IMR-90 (cell line): ENCODE measurements around the gene TSACC.

Experiments used
- CEBPB ChIP-seq: IDR thresholded peaks from 2 replicates; pipeline ENCODE4 v1.6.1; 2012; ENCODE audit warnings: low read depth, low read length, improper control_type of control experiment
- CTCF ChIP-seq: conservative IDR thresholded peaks from 2 replicates; pipeline ENCODE4 v1.5.1; 2012; ENCODE audit warnings: mild to moderate bottlenecking, low read depth, low read length, improper control_type of control experiment
- ELK1 ChIP-seq: fragments of 150-350 bp; IDR thresholded peaks from 2 replicates; pipeline ENCODE4 v1.6.1; 2016; ENCODE audit warnings: low read depth, mild to moderate bottlenecking, low read length, moderate library complexity, borderline replicate concordance
- MAZ ChIP-seq: IDR thresholded peaks from 2 replicates; pipeline ENCODE4 v1.6.1; 2012; ENCODE audit warnings: low read depth, mild to moderate bottlenecking, low read length, improper control_type of control experiment, moderate library complexity, borderline replicate concordance
- NFE2L2 ChIP-seq: fragments of 150-350 bp; IDR thresholded peaks from 2 replicates; pipeline ENCODE4 v1.6.1; 2016; ENCODE audit warnings: low read depth, mild to moderate bottlenecking, low read length
- POLR2A ChIP-seq: IDR thresholded peaks from 2 replicates; pipeline ENCODE4 v1.6.1; 2012; ENCODE audit warnings: mild to moderate bottlenecking, low read depth, low read length
- RAD21 ChIP-seq: IDR thresholded peaks from 2 replicates; pipeline ENCODE4 v1.6.1; 2012; ENCODE audit warnings: low read length, improper control_type of control experiment
- USF2 ChIP-seq: fragments of 150-350 bp; IDR thresholded peaks from 2 replicates; pipeline ENCODE4 v1.6.1; 2017; ENCODE audit warnings: mild to moderate bottlenecking, antibody characterized with exemption, low read length, low read depth

- TF ChIP-seq MAZ (no peak), USF2 (no peak), POLR2A (no peak), NFE2L2 (no peak), CTCF (no peak), ELK1 (no peak), RAD21 (no peak), CEBPB (no peak)
These were observed 51.0 kb downstream of the TSACC start for GRCh38 chr1:156389311-156389710.
